ENCODE data around the gene GJC2.

- TF ChIP-seq PKNOX1 (IDR thresholded peaks at IDR 0.05) = no peak
- no peak for TF ChIP-seq FOXM1 (IDR thresholded peaks at IDR 0.05; ENCODE audit: borderline replicate concordance)
- no peak for TF ChIP-seq BHLHE40 (IDR thresholded peaks at IDR 0.05; ENCODE audit: borderline replicate concordance)
- TF ChIP-seq L3MBTL2 (conservative IDR thresholded peaks at IDR 0.05) = no peak
- no peak for TF ChIP-seq FOXA1 (IDR thresholded peaks at IDR 0.05)
- TF ChIP-seq HDGF (IDR thresholded peaks at IDR 0.05; ENCODE audit: borderline replicate concordance) = no peak
- no peak for TF ChIP-seq LEF1 (IDR thresholded peaks at IDR 0.05; ENCODE audit: borderline replicate concordance)
- TF ChIP-seq SP1 (IDR thresholded peaks at IDR 0.05) = no peak
- no peak for TF ChIP-seq SUZ12 (IDR thresholded peaks at IDR 0.05)
- TF ChIP-seq ZNF384 (IDR thresholded peaks at IDR 0.05) = no peak
- no peak for TF ChIP-seq TARDBP (IDR thresholded peaks at IDR 0.05)
These were observed 20.9 kb downstream of the GJC2 start for GRCh38 chr1:228170666-228171065.

All from HEK293T (cell line).